NCI-H2107 (cell line): ENCODE data around the gene HSPA1B.
"Not testable (repeated sequence)": the region's sequence is repeated elsewhere in the genome, so short reads cannot be mapped to it uniquely, and the experiment has no call there.

Experiments used
- DNase-seq: peaks from one replicate; lab custom pipeline; 2025; lab: John Stamatoyannopoulos, UW

Gene HSPA1B

GRCh38 chr6:31860349-31860748 is 32.8 kb downstream of the HSPA1B start:
- no peak for DNase-seq

GRCh38 chr6:31861150-31861549 is 33.6 kb downstream of the HSPA1B start:
- no peak for DNase-seq

- no peak for DNase-seq
Measured at GRCh38 chr6:31861919-31862343, 34.4 kb downstream of the HSPA1B start.

- peak; percentile 89 for DNase-seq
Measured at GRCh38 chr6:31862344-31863235, 35.1 kb downstream of the HSPA1B start, which contains the start of gene NEU1. TSS of gene NEU1 (minus strand) at chr6:31862821. CDS start at chr6:31862776, 45 bp downstream.

- DNase-seq: not testable (repeated sequence)
Measured at GRCh38 chr6:31864123-31864562, 36.6 kb downstream of the HSPA1B start.

- DNase-seq: no peak
Measured at GRCh38 chr6:31864818-31865204, 37.3 kb downstream of the HSPA1B start.

GRCh38 chr6:31865205-31866118 is 37.9 kb downstream of the HSPA1B start:
- no peak for DNase-seq

- not testable (repeated sequence) for DNase-seq
Measured at GRCh38 chr6:31868658-31868971, 41.1 kb downstream of the HSPA1B start.

- no peak for DNase-seq
Measured at GRCh38 chr6:31869343-31869742, 41.8 kb downstream of the HSPA1B start.

- no peak for DNase-seq
Measured at GRCh38 chr6:31870385-31870921, 42.9 kb downstream of the HSPA1B start.

- DNase-seq: no peak
Measured at GRCh38 chr6:31871046-31871659, 43.6 kb downstream of the HSPA1B start.

- DNase-seq: no peak
Measured at GRCh38 chr6:31874084-31874670, 46.6 kb downstream of the HSPA1B start.

GRCh38 chr6:31874836-31875572 is 47.5 kb downstream of the HSPA1B start:
- DNase-seq: no peak

GRCh38 chr6:31875877-31876276 is 48.3 kb downstream of the HSPA1B start:
- DNase-seq: no peak

GRCh38 chr6:31876357-31876756 is 48.8 kb downstream of the HSPA1B start:
- no peak for DNase-seq

GRCh38 chr6:31877125-31877650 is 49.6 kb downstream of the HSPA1B start:
- DNase-seq: no peak

- no peak for DNase-seq
Measured at GRCh38 chr6:31877651-31878161, 50.2 kb downstream of the HSPA1B start.

GRCh38 chr6:31878222-31878621 is 50.7 kb downstream of the HSPA1B start:
- DNase-seq: no peak

GRCh38 chr6:31878726-31879125 is 51.2 kb downstream of the HSPA1B start, which contains the start of gene SLC44A4:
TSS of gene SLC44A4 (minus strand) at chr6:31878997. CDS start at chr6:31878980, 17 bp downstream.
- DNase-seq: no peak

- no peak for DNase-seq
Measured at GRCh38 chr6:31879143-31879542, 51.6 kb downstream of the HSPA1B start.
